ENCODE results near the gene TBC1D4.
A peak's percentile ranks its signal among the peaks of the same experiment; 100 is the strongest.

The TBC1D4 gene

DNA sequence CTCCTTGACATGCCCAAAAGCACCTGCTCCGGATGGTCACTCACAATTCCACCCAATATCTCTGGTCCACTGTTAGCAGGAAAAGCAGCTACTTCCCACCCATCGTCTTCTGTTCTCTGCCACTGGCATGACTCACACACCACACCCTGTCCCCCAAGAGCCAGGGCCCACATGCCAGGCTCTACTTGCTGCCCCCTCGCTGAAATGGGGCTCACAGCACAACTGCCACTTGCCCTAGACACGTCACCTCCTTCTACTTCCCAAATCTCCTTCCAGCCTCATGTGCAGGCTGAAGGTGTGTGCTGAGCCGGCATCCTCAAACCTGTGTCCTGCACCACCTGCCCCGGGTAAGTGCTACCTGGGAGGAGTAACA lies 65.0 kb downstream of the TBC1D4 start:
- DNase-seq (ENCODE audit: extremely low read depth, low read depth) = no peak
- TF ChIP-seq, protein P1, sequence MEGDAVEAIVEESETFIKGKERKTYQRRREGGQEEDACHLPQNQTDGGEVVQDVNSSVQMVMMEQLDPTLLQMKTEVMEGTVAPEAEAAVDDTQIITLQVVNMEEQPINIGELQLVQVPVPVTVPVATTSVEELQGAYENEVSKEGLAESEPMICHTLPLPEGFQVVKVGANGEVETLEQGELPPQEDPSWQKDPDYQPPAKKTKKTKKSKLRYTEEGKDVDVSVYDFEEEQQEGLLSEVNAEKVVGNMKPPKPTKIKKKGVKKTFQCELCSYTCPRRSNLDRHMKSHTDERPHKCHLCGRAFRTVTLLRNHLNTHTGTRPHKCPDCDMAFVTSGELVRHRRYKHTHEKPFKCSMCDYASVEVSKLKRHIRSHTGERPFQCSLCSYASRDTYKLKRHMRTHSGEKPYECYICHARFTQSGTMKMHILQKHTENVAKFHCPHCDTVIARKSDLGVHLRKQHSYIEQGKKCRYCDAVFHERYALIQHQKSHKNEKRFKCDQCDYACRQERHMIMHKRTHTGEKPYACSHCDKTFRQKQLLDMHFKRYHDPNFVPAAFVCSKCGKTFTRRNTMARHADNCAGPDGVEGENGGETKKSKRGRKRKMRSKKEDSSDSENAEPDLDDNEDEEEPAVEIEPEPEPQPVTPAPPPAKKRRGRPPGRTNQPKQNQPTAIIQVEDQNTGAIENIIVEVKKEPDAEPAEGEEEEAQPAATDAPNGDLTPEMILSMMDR (IDR thresholded peaks at IDR 0.05; ENCODE audit: low read depth, low read length) = no peak

DNA sequence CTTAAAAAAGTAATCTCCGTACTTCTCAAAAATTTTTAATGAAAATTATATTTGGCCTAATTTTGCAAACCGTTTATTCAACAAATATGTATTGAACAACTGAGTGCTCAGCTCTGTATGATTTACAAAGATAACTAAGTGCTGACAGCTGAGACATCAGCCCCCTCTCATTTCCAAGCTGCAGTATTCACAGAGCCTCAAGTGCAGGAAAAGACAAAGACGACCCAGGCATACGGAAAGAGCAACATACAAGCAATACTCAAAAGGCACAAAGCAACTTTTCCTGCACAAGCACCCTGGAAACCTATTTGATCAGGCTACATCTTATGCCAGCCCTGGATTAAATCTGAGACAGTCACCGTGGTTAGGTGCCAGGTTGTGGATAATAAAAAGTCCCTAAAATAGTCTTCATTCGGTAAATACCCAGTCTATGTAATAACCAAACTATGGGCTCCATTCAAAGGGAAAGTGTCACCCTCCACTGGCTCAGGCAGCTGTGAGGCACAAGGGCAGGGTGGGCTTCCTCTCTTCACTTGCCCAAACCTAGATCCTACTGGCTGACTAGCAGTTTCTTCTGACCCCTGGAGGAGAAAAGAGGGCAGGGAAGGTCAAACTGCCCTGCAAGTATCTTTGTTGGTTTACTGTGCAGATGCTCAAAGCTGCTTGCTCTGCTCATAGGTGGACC lies 65.5 kb downstream of the TBC1D4 start:
- no peak for DNase-seq (ENCODE audit: extremely low read depth, low read depth)

DNA sequence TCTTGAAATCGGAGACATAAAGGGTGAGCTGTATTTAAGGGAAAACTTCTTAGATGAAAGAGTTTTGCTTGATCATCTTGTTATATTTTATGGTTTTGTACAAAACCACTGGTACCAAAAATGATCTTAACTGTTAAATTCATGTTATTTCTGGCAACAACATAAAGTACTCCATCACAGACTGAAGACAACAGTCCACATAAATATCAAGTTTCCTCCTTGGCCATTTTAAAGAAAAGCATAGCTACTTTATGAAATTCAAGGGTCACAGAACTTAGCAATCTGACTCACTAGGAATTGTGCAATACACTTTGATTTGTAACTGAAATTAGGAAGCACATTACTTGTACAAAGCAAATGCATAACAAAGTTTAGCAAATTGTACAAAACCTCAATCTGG lies 66.3 kb downstream of the TBC1D4 start:
- TF ChIP-seq, protein P1 (IDR thresholded peaks at IDR 0.05; ENCODE audit: low read depth, low read length) = no peak; the same call in 1 of the 2 replicates
- DNase-seq (ENCODE audit: extremely low read depth, low read depth) = peak; percentile 43

More for the DNA sequence above, 65.5 kb downstream of the TBC1D4 start:
- TF ChIP-seq, protein P1 (IDR thresholded peaks at IDR 0.05; ENCODE audit: low read depth, low read length) = no peak

DNA sequence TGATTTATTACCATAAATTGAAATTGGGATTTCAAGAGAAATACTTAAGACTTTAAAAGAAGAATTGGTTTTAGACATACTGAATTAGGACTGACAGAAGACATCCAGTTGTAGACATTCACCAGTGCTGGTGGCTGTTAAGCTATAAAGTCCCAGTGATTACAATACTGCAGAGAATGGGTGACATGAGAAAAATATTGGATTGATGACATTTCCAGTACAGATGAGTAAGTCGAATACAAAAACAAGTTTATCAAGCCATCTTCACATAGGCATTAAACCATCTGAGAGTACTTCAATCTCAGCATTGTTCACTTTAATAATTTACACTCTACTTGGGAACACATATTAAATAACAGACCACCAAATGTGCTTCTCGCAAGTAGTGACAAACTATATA lies 66.8 kb downstream of the TBC1D4 start:
- TF ChIP-seq, protein P1 (IDR thresholded peaks at IDR 0.05; ENCODE audit: low read depth, low read length) = no peak
- no peak for DNase-seq (ENCODE audit: extremely low read depth, low read depth)

DNA sequence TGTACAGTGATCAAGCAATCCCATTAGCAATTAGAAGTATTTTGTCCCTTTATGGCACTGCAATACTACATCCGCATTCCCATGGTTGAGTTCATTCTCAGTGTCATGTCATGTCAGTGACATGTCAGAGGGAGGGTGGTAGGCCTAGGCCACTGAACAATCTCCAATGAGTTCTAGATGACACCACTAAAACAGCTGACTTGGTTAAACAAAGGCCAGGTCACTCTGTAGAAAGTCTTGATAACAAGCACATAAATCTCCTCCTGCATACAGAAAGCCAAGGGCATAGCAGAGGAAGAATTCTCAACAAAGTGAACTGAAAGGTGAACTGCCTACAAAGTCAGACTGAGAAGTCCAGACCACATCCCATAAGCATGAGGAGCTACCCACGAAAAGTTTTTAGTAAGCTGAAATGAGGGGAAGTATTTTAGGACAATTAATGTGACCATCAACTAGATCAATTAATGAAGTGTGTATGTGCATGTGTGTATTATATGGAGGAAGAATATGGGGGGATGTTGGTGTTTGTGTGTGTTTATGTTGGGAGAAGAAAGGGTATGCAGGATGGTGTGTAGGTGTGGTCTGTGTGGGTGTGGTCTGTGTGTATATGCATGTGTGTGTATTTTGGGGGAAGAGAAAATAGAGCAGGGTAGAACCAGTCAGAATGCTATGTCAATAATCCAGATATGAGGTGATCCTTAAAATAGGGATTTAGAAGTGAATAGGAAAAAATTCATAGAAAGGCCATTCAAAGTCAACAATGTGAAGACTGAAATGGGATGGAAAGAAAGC lies 67.7 kb downstream of the TBC1D4 start:
- TF ChIP-seq, protein P1 (IDR thresholded peaks at IDR 0.05; ENCODE audit: low read depth, low read length) = no peak
- no peak for DNase-seq (ENCODE audit: extremely low read depth, low read depth)

DNA sequence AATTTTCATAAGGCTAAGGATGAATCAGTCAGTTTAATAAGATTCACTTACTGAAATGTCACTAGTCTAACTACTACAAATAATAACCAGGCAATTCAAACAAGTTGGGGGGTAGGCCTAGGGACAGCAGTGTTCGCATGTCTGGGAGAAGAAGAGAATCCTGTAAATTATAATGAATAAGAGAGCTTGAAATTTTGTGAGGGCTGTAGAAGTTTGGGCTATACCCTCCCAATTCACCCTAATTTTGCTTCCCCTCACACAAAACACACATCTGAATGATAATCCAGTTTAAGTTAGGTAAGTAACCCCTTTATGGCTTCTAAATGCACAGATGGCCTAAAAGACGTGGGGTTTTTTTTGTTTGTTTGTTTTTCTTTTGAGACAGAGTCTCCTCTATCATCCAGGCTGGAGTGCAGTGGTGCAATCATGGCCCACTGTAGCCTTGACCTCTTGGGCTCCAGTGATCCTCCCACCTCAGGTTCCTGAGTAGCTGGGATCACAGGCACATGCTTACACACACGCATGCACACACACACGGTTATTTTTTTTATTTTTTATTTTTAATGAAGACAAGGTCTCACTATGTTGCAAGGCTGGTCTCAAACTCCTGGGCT lies 69.9 kb downstream of the TBC1D4 start:
- TF ChIP-seq, protein P1 (IDR thresholded peaks at IDR 0.05; ENCODE audit: low read depth, low read length) = no peak
- no peak for DNase-seq (ENCODE audit: extremely low read depth, low read depth)

DNA sequence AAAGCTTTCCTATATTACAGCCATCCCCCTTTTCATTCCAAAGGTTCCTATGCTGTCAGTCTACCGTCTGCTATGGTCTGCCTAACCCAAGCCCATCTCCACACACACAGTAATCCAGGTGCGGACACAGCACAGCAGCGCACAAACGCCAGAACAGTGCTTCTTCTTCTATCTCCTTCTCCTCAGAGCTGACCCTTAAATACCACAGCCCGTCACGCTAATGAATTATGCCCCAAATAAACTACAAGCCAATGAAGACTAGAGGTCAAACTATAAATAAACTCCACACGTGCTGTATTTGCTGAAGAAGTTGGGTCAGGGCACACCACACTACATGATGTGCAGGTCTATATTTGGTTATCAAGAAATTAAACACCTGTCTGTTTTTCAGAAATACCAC lies 71.8 kb downstream of the TBC1D4 start:
- DNase-seq (ENCODE audit: extremely low read depth, low read depth) = no peak
- TF ChIP-seq, protein P1 (IDR thresholded peaks at IDR 0.05; ENCODE audit: low read depth, low read length) = no peak

All from AG09319 (cell line).